HG03571 (cell line): ENCODE measurements around the gene SETD5.

ENCODE experiments used
- ATAC-seq: cut with Tn5 transposase; IDR thresholded peaks from one replicate; pipeline ENCODE4 v1.9.1; 2021; ENCODE audit not compliant: unreplicated experiment

Gene SETD5

GRCh38 chr3:9507586-9508578 lies 110.5 kb downstream of the SETD5 start:
- ATAC-seq = no peak

- ATAC-seq = no peak
Measured at GRCh38 chr3:9508781-9509180, 111.4 kb downstream of the SETD5 start.

- ATAC-seq = no peak
Measured at GRCh38 chr3:9512456-9513045, 115.1 kb downstream of the SETD5 start.

GRCh38 chr3:9514306-9514705 lies 116.9 kb downstream of the SETD5 start:
- no peak for ATAC-seq

GRCh38 chr3:9514956-9515355 lies 117.5 kb downstream of the SETD5 start:
- no peak for ATAC-seq

GRCh38 chr3:9525078-9525477 lies 127.7 kb downstream of the SETD5 start:
- no peak for ATAC-seq
